Measurements from ENCODE around the gene NDST1. TPM values are rescaled to one million over a fixed set of nuclear protein-coding genes. Genes with fewer than 3 reads are reported as not detected.

NDST1 gene
- total and polyA plus RNA-seq, 4 donors = 45.6 to 145 (median 60.7) TPM

DNA sequence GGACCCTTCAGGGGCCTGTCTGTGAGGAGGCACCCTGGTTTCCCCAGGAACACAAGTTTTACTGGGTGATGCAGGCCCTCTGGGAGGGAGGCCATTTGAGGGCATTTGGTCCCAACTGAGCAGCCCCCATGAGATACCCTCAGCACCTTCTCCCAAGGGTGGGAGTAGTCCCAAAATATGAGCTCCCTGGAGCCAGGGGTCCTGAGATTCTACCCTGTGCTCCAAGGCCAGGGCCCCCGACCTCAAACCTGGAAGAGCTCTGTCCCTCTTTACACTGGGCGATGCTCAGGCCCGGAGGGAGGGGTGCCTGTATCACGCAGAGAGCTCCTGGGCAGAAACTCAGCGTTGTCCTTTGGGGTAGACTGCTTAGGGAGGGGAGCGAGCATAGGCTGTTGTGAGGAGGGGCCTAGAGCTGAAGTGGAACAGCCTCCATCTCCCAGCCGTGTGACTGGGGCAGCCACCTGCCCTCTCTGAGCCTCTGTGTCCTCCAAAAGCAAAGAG lies 68.6 kb downstream of the NDST1 start:
- DNase-seq (no peak), ATAC-seq (ENCODE audit: insufficient read depth, low FRiP score) (no peak)
- TF ChIP-seq, protein P1, sequence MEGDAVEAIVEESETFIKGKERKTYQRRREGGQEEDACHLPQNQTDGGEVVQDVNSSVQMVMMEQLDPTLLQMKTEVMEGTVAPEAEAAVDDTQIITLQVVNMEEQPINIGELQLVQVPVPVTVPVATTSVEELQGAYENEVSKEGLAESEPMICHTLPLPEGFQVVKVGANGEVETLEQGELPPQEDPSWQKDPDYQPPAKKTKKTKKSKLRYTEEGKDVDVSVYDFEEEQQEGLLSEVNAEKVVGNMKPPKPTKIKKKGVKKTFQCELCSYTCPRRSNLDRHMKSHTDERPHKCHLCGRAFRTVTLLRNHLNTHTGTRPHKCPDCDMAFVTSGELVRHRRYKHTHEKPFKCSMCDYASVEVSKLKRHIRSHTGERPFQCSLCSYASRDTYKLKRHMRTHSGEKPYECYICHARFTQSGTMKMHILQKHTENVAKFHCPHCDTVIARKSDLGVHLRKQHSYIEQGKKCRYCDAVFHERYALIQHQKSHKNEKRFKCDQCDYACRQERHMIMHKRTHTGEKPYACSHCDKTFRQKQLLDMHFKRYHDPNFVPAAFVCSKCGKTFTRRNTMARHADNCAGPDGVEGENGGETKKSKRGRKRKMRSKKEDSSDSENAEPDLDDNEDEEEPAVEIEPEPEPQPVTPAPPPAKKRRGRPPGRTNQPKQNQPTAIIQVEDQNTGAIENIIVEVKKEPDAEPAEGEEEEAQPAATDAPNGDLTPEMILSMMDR (IDR thresholded peaks at IDR 0.05; ENCODE audit: control extremely low read depth, extremely low read depth) = no peak
- Histone ChIP-seq H3K4me1 (ENCODE audit: control insufficient read depth in 5 of 5, insufficient read depth in 5 of 5, low read length in 5 of 5) (peaks cover 0 to 2% (median under 1%) of the 10 kb centered on the region in 5 donors), H3K27me3 (ENCODE audit: control insufficient read depth in 3 of 3, insufficient read depth in 3 of 3, low read length in 2 of 3) (no peaks in the 10 kb centered on the region), H3K9ac (ENCODE audit: insufficient read depth in 1 of 2, low read length in 2 of 2) (no peak overlapping the region), H3K27ac (ENCODE audit: low read depth in 1 of 2, low read length in 1 of 2) (no peak overlapping the region), H3K9me3 (ENCODE audit: control insufficient read depth in 4 of 4, insufficient read depth in 3 of 4, low read length in 3 of 4) (no peaks in the 10 kb centered on the region), H3K36me3 (ENCODE audit: control insufficient read depth in 4 of 4, insufficient read depth in 4 of 4, low read length in 4 of 4) (no peaks in the 10 kb centered on the region), H3K4me3 (no peak overlapping the region)
- 94 to 97% methylated on average over 7 of the region's 7 CpGs for WGBS, 2 donors

DNA sequence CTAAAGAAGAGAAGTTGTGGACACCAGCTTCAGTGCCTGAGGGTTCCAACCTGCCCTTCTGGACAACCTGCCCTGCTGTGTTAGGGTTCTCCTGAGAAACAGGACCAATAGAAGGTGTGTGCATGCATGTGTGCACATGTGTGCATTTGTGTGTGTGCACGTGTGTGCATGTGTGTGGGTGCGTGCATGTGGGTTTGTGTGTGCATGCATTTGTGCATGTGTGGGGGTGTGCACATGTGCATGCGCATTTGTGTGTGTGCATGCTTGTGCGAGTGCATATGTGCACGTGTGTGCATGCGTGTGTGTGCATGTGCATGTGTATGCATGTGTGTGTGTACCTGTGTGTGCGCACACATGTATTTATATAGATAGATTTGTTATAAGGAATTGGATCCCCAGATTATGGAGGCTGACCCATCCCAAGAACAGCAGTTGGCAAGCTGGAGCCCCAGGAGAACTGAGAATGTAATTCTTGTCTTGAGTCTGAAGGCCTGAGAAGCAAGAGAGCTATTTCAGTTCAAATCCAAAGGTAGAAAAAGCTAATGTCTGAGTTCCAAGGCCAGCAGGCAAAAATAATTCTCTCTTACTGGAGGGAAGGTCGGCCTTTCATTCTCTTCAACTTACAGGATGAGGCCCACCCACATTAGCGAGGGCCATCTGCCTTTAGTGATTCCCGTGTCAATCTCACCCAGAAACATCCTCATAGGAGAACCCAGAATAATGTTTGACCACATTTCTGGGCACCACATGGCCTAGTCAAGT lies 69.6 kb downstream of the NDST1 start:
- no peak overlapping the region for H3K4me3 ChIP-seq
- WGBS, 2 donors = 97% methylated on average over 10 of the region's 10 CpGs
- peaks cover 0 to 13% (median 7%) of the 10 kb centered on the region in 5 donors for H3K4me1 ChIP-seq (ENCODE audit: control insufficient read depth in 5 of 5, insufficient read depth in 5 of 5, low read length in 5 of 5)
- H3K27ac ChIP-seq (ENCODE audit: low read depth in 1 of 2, low read length in 1 of 2) = no peak overlapping the region
- no peaks in the 10 kb centered on the region for H3K9me3 ChIP-seq (ENCODE audit: control insufficient read depth in 4 of 4, insufficient read depth in 3 of 4, low read length in 3 of 4)
- no peak for ATAC-seq (ENCODE audit: insufficient read depth, low FRiP score)
- DNase-seq = no peak
- H3K27me3 ChIP-seq (ENCODE audit: control insufficient read depth in 3 of 3, insufficient read depth in 3 of 3, low read length in 2 of 3) = no peaks in the 10 kb centered on the region
- TF ChIP-seq, protein P1 (IDR thresholded peaks at IDR 0.05; ENCODE audit: control extremely low read depth, extremely low read depth) = no peak
- H3K9ac ChIP-seq (ENCODE audit: insufficient read depth in 1 of 2, low read length in 2 of 2) = no peak overlapping the region
- no peaks in the 10 kb centered on the region for H3K36me3 ChIP-seq (ENCODE audit: control insufficient read depth in 4 of 4, insufficient read depth in 4 of 4, low read length in 4 of 4)

DNA sequence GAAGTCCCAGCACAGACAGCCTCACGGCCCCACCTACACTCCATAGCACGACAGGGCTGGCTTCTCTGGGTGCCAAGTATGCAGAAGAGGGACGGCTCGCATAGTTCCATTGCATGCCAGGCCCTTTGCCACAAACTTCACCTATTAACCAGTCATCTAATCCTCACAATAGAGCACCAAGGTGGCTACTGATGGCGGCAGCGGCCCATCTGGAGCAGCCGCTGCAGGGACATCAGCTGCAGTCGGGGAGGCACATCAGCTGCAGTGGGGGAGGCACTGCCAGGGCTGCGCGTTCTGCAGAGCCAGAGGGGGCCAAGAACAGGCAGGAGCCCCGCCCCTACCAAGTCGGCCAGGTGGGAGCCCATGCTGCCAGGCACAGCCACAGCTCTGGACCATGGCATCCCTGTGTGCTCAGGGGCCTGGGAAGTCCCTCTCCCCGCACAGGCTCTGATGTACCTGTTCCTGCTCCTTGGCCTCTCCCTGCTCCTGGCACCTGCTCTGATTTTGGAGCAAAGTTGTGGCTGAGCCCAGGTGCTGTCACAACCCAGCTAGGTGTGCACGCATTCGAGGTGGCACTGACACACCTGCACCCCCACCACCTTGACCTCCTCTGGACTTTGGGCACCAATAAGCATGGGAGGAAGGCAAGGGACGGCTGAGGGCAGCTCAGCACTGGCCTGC lies 71.0 kb downstream of the NDST1 start:
- TF ChIP-seq, protein P1 (IDR thresholded peaks at IDR 0.05; ENCODE audit: control extremely low read depth, extremely low read depth) = no peak
- Histone ChIP-seq H3K27me3 (ENCODE audit: control insufficient read depth in 3 of 3, insufficient read depth in 3 of 3, low read length in 2 of 3) (no peaks in the 10 kb centered on the region), H3K4me3 (no peak overlapping the region), H3K9me3 (ENCODE audit: control insufficient read depth in 4 of 4, insufficient read depth in 3 of 4, low read length in 3 of 4) (no peaks in the 10 kb centered on the region), H3K4me1 (ENCODE audit: control insufficient read depth in 5 of 5, insufficient read depth in 5 of 5, low read length in 5 of 5) (peaks cover 0 to 22% (median 10%) of the 10 kb centered on the region in 5 donors), H3K27ac (ENCODE audit: low read depth in 1 of 2, low read length in 1 of 2) (no peak overlapping the region), H3K36me3 (ENCODE audit: control insufficient read depth in 4 of 4, insufficient read depth in 4 of 4, low read length in 4 of 4) (no peaks in the 10 kb centered on the region), H3K9ac (ENCODE audit: insufficient read depth in 1 of 2, low read length in 2 of 2) (no peak overlapping the region)
- WGBS, 2 donors = 86 to 87% methylated on average over 16 of the region's 16 CpGs
- DNase-seq = no peak
- no peak for ATAC-seq (ENCODE audit: insufficient read depth, low FRiP score)

Data from lung (tissue), 12 donors.